Right renal cortex interstitium (tissue), 3 donors: ENCODE measurements around the gene BCL11B. TPM values are rescaled to one million over a fixed set of nuclear protein-coding genes. Genes with fewer than 3 reads are reported as not detected.
"Not testable (repeated sequence)": the region's sequence is repeated elsewhere in the genome, so short reads cannot be mapped to it uniquely, and the experiment has no call there.

Experiments used
- DNase-seq, 3 donors: peaks; one replicate each; pipeline ENCODE4 v3.0.0-alpha.2; 2013; ENCODE audit warnings: low read depth in 3 of 3, low spot score in 2 of 3
- polyA plus RNA-seq, 3 donors: library from polyadenylated mRNA; unstranded; fragments of 120-200 nt; gene quantifications; one replicate each; pipeline ENCODE4 v1.2.1, GENCODE V29; 2013; ENCODE audit not compliant: insufficient read length in 3 of 3

The BCL11B gene
- polyA plus RNA-seq, 3 donors: 2.0 to 2.3 (median 2.1) TPM

GRCh38 chr14:99186336-99186735 is 85.7 kb downstream of the BCL11B start:
- not testable (repeated sequence) for DNase-seq

DNA sequence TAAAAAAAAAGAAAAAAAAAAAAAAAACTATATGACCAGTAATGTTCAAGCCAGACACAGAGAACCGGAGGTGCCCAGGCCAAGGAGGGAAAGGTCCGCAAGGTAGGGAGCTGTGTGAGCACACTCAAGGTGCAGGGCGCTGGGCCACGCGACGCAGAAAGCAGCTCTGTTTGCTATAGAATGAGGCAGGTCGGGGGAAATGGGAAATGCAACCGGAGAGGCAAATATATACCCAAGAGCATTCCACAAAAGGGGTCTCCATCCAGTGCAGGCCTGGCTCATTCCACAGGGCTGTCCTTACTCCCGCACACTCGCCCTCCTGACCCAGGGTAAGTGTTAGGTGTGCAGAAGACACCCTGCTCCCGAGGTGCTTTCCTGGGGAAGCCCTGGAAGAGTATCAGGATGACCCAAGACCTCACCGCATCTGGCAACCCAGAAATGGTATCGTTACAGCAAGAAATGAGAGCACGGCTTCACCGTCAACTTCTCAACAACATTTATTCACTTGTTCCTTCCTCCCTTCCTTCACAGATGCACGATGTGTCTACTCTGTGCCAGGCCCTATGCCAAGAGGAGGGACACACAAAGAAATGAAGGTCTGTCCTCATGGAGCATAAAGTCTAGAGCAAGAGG is 86.4 kb downstream of the BCL11B start:
- DNase-seq: no peak

DNA sequence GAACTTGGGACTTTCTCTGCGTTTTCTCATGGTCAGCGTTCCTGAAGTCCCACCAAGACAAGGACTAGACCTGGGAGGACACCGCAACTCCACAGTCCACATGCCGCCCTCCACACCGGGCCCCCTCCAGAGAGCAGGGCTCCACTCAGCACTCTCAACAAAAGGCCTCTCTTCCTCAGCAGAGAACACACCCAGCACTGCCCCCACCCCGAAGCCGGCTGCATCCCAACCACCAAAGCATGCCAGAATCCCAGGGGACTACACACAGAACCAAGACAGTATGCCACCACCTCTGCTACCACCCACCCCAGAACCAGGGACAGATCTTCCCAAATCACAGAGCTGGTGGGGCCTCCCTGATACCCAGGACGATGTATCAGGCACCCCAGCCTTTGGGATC is 88.3 kb downstream of the BCL11B start:
- DNase-seq: no peak

DNA sequence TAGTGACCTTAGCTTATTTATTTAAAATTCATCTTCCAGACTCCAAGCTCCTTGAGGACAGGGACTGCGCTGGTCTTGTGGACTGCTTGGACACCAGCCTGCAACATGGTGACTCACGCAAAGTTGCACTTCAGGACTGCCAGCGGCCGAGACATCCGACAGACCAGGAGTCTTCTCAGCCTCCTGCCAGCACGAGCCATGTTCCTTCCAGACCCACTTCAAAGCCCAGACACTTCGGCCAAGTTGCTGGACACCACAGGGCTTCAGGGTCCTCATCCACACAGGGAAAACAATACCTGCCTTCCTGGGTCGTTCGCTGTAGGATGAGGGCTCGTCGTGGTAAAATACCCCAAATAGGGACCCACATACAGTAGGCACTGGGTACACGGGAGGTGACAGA is 88.7 kb downstream of the BCL11B start:
- no peak for DNase-seq

GRCh38 chr14:99182548-99183250 is 89.3 kb downstream of the BCL11B start:
- no peak for DNase-seq

GRCh38 chr14:99181804-99182520 is 90.0 kb downstream of the BCL11B start:
- no peak for DNase-seq

DNA sequence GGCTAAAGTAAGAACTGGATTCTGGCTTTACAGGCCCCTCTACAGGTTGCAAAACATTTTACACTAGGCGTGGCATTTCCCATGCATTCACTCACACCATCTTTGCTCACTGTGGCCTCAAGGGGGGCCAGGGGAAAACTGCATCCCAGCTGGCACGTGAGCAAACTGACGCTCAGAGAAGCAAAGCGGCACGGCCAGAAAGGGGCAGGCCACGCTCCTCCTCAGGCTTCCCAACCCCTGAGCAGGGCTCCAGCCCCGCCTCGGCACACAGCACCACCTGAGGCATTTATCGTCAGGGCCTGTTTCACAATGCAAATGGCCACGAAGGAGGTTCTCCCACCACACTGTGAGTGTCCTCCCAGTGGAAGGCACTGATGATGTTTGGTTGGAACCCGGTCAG is 90.8 kb downstream of the BCL11B start:
- no peak for DNase-seq

GRCh38 chr14:99179946-99180345 is 92.1 kb downstream of the BCL11B start:
- no peak for DNase-seq

DNA sequence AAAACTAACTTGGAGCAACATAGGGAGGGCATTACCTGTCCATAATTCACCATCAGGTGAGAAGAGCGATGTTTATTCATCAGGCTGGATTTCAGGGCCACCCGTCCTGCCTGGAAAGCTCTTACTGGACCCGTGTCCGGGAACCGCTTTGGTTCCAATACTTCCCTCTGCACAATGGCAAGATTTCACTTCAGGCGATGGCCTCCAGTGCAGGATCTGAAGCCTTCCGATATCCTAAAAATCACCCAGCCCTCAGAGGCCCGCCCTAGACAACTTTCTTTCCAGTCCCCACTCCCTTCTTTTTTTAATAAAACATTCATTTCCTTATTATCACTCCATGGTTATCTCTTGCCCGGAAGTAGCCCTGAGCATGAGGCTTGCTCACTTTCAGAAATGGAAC is 92.5 kb downstream of the BCL11B start:
- DNase-seq: no peak

- no peak for DNase-seq
Measured at GRCh38 chr14:99177886-99178835, 93.8 kb downstream of the BCL11B start.

- no peak for DNase-seq
Measured at GRCh38 chr14:99177046-99177655, 94.8 kb downstream of the BCL11B start.

GRCh38 chr14:99176156-99176945 is 95.6 kb downstream of the BCL11B start:
- DNase-seq: no peak

DNA sequence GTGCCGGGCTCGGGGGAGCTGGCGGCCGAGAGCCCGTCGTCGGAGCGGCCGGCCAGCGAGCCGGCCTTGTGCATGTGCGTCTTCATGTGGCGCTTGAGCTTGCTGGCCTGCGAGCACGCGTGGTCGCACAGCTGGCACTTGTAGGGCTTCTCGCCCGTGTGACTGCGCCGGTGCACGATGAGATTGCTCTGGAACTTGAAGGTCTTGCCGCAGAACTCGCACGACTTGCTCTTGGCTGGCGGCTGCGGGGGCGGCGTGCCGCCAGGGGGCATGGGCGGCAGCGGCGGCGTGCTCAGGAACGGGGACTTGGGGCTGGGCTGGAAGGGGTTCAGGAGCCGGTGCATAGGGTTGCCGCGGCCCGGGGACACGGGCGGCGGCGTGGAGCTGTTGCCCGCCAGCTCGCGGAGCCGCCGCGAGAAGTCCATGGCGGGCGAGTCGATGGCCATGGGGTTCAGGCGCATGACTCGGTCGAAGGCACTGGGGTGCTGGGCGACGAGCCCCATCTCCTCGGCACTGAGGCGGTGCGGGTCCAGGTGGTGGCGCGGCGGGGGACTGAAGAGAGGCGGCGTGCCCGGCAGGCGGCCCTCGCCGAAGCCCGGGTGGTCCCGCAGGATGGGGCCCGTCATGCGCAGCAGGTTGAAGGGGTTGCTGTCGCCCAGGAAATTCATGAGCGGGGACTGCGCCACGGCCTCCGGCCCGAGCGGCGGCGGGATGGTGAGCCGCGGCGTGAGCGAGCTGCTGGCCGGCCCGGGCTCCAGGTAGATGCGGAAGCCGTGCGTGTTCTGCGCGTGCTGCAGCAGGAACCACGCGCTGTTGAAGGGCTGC is 96.5 kb downstream of the BCL11B start:
- no peak for DNase-seq

DNA sequence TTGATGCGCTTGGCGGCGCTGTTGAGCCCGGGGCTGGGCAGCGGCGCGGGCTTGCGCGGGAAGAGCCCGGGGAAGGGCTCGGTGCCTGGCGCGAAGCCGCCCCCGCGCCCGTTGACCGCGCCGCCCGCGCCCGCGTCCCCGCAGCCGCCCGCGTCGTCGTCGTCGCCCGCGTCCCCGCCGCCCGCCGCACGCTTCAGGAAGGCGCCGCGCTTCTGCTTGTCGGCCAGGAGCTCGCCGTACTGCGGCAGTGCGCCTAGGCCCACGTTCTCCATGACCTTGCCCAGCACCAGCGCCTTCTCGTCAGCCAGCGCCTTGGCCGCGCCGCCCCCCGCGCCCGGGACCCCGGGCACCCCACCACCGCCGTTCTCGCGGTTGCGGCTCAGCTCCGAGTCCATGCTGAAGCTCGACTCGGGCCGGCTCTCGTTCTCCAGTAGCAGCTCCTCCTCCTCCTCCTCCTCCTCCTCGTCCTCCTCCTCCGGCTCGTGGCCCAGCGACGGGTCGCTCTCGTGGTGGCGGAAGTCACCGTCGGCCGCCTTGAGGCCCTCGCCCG is 97.2 kb downstream of the BCL11B start:
- no peak for DNase-seq

DNA sequence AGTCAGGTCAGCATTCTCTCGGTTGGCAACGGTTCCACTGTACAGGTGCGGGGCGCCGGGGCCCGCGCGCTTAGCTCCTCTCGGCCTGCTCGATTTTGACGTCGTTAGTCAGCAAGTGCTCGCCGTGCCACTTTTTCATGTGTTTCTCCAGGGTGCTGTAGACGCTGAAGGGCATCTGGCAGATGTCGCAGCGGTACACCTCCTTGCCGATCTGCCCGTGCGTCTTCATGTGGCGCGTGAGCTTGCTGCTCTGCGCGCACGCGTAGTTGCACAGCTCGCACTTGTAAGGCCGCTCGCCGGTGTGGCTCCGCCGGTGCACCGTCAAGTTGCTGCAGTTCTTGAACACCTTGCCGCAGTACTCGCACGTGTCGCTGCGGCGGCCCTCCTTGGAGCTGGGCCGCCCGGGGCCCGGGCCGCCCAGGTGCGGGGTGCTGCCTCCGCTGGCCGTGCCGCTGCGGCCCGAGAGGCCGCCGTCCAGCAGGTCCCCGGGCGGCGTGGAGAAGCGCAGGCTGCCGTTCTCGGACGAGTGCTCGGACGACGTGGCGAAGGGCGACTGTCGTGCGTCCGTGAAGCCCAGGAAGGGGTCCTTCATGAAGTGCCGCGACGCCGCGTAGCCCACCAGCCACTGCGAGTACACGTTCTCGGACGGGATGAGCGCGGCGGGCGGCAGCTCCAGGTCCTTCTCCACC is 97.8 kb downstream of the BCL11B start:
- DNase-seq: no peak

DNA sequence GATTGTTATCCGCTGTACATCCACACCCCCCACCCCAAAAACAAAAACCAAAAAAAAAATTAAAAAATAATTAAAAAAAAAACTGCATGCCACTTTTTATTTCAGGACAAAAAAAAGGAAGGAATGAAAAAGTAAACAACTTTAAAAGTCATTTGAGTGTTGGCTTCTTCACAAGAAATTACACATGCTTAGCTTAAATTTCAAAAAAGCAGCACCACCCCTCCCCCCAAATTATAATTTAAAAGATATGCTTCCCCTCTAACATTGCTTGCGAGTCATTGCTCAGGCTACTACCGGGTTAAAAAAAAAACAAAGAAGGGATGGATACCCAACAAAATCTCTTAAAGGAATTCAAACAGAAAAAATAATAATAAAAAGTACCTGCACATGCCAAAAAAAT is 98.5 kb downstream of the BCL11B start:
- DNase-seq: no peak

DNA sequence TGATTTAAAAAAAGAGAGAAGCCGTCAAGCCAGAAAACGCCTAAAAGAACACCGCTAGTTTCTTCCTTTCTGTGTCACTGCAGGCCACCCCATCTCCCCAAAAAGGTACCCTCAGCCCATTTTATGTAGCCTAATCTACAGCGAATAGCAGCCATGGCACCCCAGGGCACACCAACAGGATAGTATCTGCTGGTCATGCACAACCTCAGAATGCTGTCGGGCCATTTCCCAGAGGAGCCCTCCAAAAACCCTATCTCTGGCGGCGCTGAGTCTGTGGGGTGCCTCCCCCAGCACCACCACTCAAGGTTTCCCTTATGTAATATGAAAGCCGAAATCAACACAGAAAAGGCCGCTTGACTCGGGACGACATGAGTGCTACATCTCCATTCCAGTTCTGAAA is 98.9 kb downstream of the BCL11B start:
- DNase-seq: no peak

DNA sequence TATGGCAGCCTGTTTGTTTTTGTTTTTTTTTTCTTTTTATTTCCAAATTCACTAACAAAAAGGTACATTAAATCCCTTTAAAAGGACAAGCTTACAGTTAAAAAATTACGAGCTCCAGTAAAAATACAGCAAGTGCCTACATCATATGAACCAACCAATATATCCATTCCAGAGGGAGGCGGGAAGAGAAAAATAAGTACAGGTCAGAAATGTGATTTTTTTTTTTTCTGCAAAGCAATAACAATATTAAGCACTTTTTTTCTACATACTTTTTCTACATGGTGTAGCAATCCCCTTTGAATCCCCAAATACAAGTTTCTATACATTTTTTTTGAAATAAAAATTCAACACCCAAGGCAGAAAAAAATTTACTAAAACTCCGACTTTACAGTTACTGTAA is 100.6 kb downstream of the BCL11B start:
- no peak for DNase-seq
